ENCODE results near the gene SNHG17. TPM values are rescaled to one million over a fixed set of nuclear protein-coding genes. Genes with fewer than 3 reads are reported as not detected.
"Not testable (repeated sequence)": the region's sequence is repeated elsewhere in the genome, so short reads cannot be mapped to it uniquely, and the experiment has no call there.

Gene SNHG17
- polyA plus RNA-seq, 1 experiment, result 41.4 TPM

GRCh38 chr20:38446441-38447209, 11.5 kb upstream of the SNHG17 start:
- peak; percentile 32 for DNase-seq (ENCODE audit: low read depth)
- ChIA-PET POLR2A (interaction anchor here (1.5 kb wide), 1 partner anchor 11 kb away, joined by 8 read pairs; the partner anchor contains the start of gene SNHG17), CTCF (interaction anchor here (0.7 to 5.4 kb wide), 18 partner anchors 9 to 882 kb away, joined by 3 to 58 read pairs (median 5); partner anchors contain the start of genes RALGAPB and SNHG17)
- peak; percentile 95 for TF ChIP-seq CTCF (IDR thresholded peaks at IDR 0.05; ENCODE audit: insufficient read depth, low read depth, low read length)
- peak overlapping the region; percentile 79 for H3K4me3 ChIP-seq (ENCODE audit: low read depth, low read length)
- H3K27me3 ChIP-seq (ENCODE audit: control insufficient read depth, insufficient read depth, low read length), result peaks cover 1% of the 10 kb centered on the region; the same call in 1 of the 2 replicates
- peaks cover 4% of the 10 kb centered on the region for H3K36me3 ChIP-seq (ENCODE audit: control insufficient read depth, insufficient read depth, low read length)

- CTCF ChIA-PET, result interaction anchor here (0.7 to 5.4 kb wide), 13 partner anchors 8 to 882 kb away, joined by 3 to 58 read pairs (median 5); partner anchors contain the start of genes RALGAPB and SNHG17
- no peak for DNase-seq (ENCODE audit: low read depth)
- peaks cover 1% of the 10 kb centered on the region; the same call in 1 of the 2 replicates for H3K27me3 ChIP-seq (ENCODE audit: control insufficient read depth, insufficient read depth, low read length)
- peak overlapping the region; percentile 79 for H3K4me3 ChIP-seq (ENCODE audit: low read depth, low read length)
- peaks cover 4% of the 10 kb centered on the region; the same call in 1 of the 2 replicates for H3K36me3 ChIP-seq (ENCODE audit: control insufficient read depth, insufficient read depth, low read length)
- no peak for TF ChIP-seq CTCF (IDR thresholded peaks at IDR 0.05; ENCODE audit: insufficient read depth, low read depth, low read length)
- POLR2A ChIA-PET, result interaction anchor here (1.5 kb wide), 1 partner anchor 11 kb away, joined by 8 read pairs; the partner anchor contains the start of gene SNHG17
Observed at GRCh38 chr20:38445901-38446425, 10.8 kb upstream of the SNHG17 start.

GRCh38 chr20:38445381-38445796, 10.3 kb upstream of the SNHG17 start:
- H3K4me3 ChIP-seq (ENCODE audit: low read depth, low read length), result no peak overlapping the region
- no peak for DNase-seq (ENCODE audit: low read depth)
- POLR2A ChIA-PET, result no interaction called here
- peaks cover 1% of the 10 kb centered on the region; the same call in 1 of the 2 replicates for H3K27me3 ChIP-seq (ENCODE audit: control insufficient read depth, insufficient read depth, low read length)
- no peak for TF ChIP-seq CTCF (IDR thresholded peaks at IDR 0.05; ENCODE audit: insufficient read depth, low read depth, low read length)
- CTCF ChIA-PET, result interaction anchor here (1.1 to 5.4 kb wide), 9 partner anchors 8 to 27 kb away, joined by 4 to 58 read pairs (median 10); partner anchors contain the start of genes RALGAPB and SNHG17
- peaks cover 1% of the 10 kb centered on the region; the same call in 1 of the 2 replicates for H3K36me3 ChIP-seq (ENCODE audit: control insufficient read depth, insufficient read depth, low read length)

GRCh38 chr20:38441916-38442315, 6.8 kb upstream of the SNHG17 start:
- H3K4me3 ChIP-seq (ENCODE audit: low read depth, low read length), result no peak overlapping the region
- H3K27me3 ChIP-seq (ENCODE audit: control insufficient read depth, insufficient read depth, low read length), result peaks cover 1% of the 10 kb centered on the region; the same call in 1 of the 2 replicates
- no peak for TF ChIP-seq CTCF (IDR thresholded peaks at IDR 0.05; ENCODE audit: insufficient read depth, low read depth, low read length)
- ChIA-PET POLR2A (no interaction called here), CTCF (no interaction called here)
- no peaks in the 10 kb centered on the region for H3K36me3 ChIP-seq (ENCODE audit: control insufficient read depth, insufficient read depth, low read length)
- DNase-seq (ENCODE audit: low read depth), result no peak

- POLR2A ChIA-PET; DNase-seq (ENCODE audit: low read depth); CTCF ChIA-PET; H3K36me3 ChIP-seq (ENCODE audit: control insufficient read depth, insufficient read depth, low read length); H3K27me3 ChIP-seq (ENCODE audit: control insufficient read depth, insufficient read depth, low read length); H3K4me3 ChIP-seq (ENCODE audit: low read depth, low read length): not testable (repeated sequence)
Observed at GRCh38 chr20:38441110-38441509, 6.0 kb upstream of the SNHG17 start.

All from BJ (cell line).